Measurements from ENCODE around the gene SYPL1.

- TF ChIP-seq CTCF (IDR thresholded peaks at IDR 0.05) = no peak
- TF ChIP-seq EZH2 (IDR thresholded peaks at IDR 0.05; ENCODE audit: borderline replicate concordance, insufficient read depth, low read depth, low read length, poor library complexity, severe bottlenecking) = no peak
Measured at GRCh38 chr7:106065575-106066500, 46.3 kb downstream of the SYPL1 start.

Data from B cell (primary cell).